LHCN-M2 (cell line): ENCODE measurements around the gene SIM1. TPM values are rescaled to one million over a fixed set of nuclear protein-coding genes. Genes with fewer than 3 reads are reported as not detected.

Source experiments
- DNase-seq: peaks from one replicate; pipeline ENCODE4 v3.0.0-alpha.2; 2012; ENCODE audit warnings: low read depth
- total RNA-seq: library from RNA; depleted of rRNA; stranded (reverse); fragments of >200 nt; gene quantifications from 2 replicates; pipeline ENCODE4 v1.2.3, GENCODE V29; 2014

Gene SIM1
- total RNA-seq, 1 experiment from 2014 or later, result 4.7 TPM

GRCh38 chr6:100472674-100473073 is 8.0 kb upstream of the SIM1 start:
- peak; percentile 54 for DNase-seq

GRCh38 chr6:100470422-100471120 is 5.8 kb upstream of the SIM1 start:
- DNase-seq, result peak; percentile 8

- DNase-seq, result no peak
Observed at GRCh38 chr6:100469101-100469859, 4.6 kb upstream of the SIM1 start.

- DNase-seq, result no peak
Observed at GRCh38 chr6:100468016-100468622, 3.4 kb upstream of the SIM1 start.

GRCh38 chr6:100467129-100468015 is 2.7 kb upstream of the SIM1 start:
- no peak for DNase-seq

- no peak for DNase-seq
Observed at GRCh38 chr6:100466410-100467128, 1.8 kb upstream of the SIM1 start.

GRCh38 chr6:100465701-100466409 is 1.1 kb upstream of the SIM1 start:
- no peak for DNase-seq

- peak; percentile 32 for DNase-seq
Observed at GRCh38 chr6:100464162-100464851, 414 bp downstream of the SIM1 start.

DNA sequence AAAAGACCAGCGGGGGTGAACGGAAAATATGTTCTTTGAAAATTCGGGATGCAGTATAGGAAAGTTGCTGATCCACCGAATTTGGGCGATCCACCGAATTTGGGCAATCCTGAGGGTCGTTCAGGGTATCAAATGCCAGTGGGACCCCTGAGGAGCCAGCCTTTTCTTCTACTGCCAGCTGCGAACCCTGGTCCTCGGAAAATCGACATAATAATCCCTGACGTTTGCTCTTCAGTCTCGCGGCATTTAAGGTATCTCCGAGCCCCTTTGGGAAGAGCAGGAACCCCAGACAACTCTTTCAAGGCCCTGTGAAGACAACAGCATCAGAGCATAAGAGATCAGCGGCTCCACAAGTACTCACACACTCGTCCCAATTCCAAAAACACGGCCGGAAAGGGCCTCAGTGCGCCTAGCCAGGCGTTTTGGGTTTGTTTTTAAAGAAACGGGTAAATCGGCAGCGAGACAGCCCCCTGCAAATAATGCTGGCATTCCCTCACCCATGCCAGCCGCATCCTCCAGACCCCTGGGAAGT is 1.0 kb downstream of the SIM1 start:
- DNase-seq, result peak; percentile 58

- peak; percentile 23 for DNase-seq
Observed at GRCh38 chr6:100462706-100463629, 1.8 kb downstream of the SIM1 start.

GRCh38 chr6:100461917-100462705 is 2.6 kb downstream of the SIM1 start:
- peak; percentile 54 for DNase-seq

DNA sequence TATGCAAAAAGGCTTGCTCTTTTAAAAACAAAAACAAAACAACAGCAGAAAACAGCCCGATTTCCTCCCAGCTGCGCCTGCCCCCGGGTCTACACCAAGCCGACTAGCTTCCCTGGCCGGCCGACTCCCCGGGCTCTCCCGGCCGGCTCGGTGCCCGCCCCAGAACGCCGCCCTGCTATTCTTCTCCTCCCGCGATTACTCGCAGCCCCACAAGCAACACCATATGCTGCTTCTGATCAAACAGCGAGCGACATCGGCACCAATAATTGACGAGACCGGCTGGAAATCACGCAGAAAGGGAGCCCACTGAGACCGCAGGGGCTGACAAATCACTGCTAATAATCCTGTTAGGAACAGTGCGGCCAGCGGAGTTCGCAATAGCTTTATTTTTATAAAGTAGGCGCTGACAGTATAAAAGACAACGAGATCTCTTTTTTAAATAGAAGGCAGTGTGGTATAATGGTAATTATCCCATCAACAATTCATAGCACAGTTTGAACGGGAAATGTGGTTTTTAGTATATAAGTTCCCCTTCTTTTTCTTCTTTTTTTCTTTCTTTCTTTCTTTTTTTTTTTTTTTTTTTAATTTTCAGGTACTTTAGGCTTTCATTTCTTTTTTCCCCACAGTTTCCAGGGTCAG is 3.3 kb downstream of the SIM1 start:
- peak; percentile 81 for DNase-seq

DNA sequence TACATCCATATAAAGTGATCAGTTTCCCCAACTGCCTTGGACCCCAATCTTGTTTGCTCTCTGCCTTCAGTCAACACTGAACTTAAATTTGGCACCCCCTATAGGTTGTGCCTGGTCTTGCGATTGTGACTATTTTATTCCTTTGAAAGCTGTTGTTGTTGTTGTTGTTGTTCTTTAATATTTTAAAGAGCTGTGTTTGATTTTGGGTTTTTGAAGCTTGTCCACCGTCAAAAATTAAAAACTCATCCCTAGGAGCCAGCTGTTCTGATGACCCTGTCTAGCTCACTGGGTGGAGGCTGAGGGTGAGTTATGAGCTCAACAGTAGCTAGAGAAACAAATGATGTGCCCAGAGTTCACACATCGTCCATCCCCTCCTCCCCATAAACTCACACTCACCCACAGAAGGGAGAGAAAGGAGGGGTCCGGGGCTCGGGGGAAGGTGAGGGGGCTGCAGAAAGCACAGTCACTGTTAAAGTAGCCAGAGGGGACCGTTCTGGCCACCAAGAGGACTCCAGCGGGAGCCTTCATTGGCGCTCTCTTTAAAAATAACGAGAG is 4.0 kb downstream of the SIM1 start:
- DNase-seq, result peak; percentile 61

- DNase-seq, result no peak
Observed at GRCh38 chr6:100459592-100460184, 5.0 kb downstream of the SIM1 start.

GRCh38 chr6:100458841-100459591 is 5.7 kb downstream of the SIM1 start:
- no peak for DNase-seq
